Mucosa of descending colon (tissue), 3 donors: ENCODE results near the gene CHAT. TPM values are rescaled to one million over a fixed set of nuclear protein-coding genes. Genes with fewer than 3 reads are reported as not detected.

Source experiments
- ATAC-seq: fragments of 200-7000 bp; cut with Tn5 transposase; one replicate; pipeline ENCODE4 v1.9.1; 2020; ENCODE audit warnings: mild to moderate bottlenecking, moderate library complexity
- DNase-seq, 3 donors: peaks; one replicate each; pipeline ENCODE4 v3.0.0-alpha.2; 2020
- H3K36me3 ChIP-seq: fragments of 200-600 bp; one replicate; pipeline ENCODE4 v1.8.0; 2021; ENCODE audit warnings: low read depth, mild to moderate bottlenecking
- H3K4me1 ChIP-seq: fragments of 200-600 bp; one replicate; pipeline ENCODE4 v1.8.0; 2021; ENCODE audit warnings: low read depth, mild to moderate bottlenecking
- H3K4me3 ChIP-seq: fragments of 200-600 bp; one replicate; pipeline ENCODE4 v1.8.0; 2021; ENCODE audit warnings: mild to moderate bottlenecking
- H3K9me3 ChIP-seq: fragments of 200-600 bp; one replicate; pipeline ENCODE4 v1.8.0; 2021; ENCODE audit warnings: mild to moderate bottlenecking
- CTCF ChIP-seq: fragments of 200-600 bp; IDR thresholded peaks from one replicate; pipeline ENCODE4 v1.8.0; 2022; ENCODE audit warnings: antibody characterized with exemption, mild to moderate bottlenecking
- intact Hi-C, 2 donors: fragments of 100-400 bp; cut with DNase I in 1 of 2; cut with micrococcal nuclease in 1 of 2; formaldehyde crosslinking; loops; one replicate each; pipeline versions ENCODE4 v1.11.0 to v1.11.1; 2022; cut with DNase I, micrococcal nuclease
- total RNA-seq, 3 donors: library from RNA; stranded (reverse); fragmentation: NEBNext Ultra II Directional in 2 of 3; extraction: Animal tissue kit (Norgen Biotek cat#: 25700) in 2 of 3; gene quantifications; one replicate each; pipeline versions ENCODE4 v1.2.1 to v1.2.4, GENCODE V29; 2021 to 2023
- donor health status: DM: no; HTN: no; CAD: no; lungs with moderate emphysema.
- donor health status: DM: no; HTN: no; CAD: no.
- donor health status: DM: no; HTN: yes; CAD: no.

The CHAT gene
- total RNA-seq, 3 donors from 2014 or later, result 0.61 to 1.6 (median 0.84) TPM

- no peaks in the 10 kb centered on the region for H3K9me3 ChIP-seq
- no peak for DNase-seq
- no peak for TF ChIP-seq CTCF
- no peaks in the 10 kb centered on the region for H3K4me1 ChIP-seq
- no peaks in the 10 kb centered on the region for H3K36me3 ChIP-seq
- no peak overlapping the region for H3K4me3 ChIP-seq
- intact Hi-C loops, result no loop called here
- ATAC-seq, result no peak
Measured at GRCh38 chr10:49621561-49621960, 7.7 kb downstream of the CHAT start.

DNA sequence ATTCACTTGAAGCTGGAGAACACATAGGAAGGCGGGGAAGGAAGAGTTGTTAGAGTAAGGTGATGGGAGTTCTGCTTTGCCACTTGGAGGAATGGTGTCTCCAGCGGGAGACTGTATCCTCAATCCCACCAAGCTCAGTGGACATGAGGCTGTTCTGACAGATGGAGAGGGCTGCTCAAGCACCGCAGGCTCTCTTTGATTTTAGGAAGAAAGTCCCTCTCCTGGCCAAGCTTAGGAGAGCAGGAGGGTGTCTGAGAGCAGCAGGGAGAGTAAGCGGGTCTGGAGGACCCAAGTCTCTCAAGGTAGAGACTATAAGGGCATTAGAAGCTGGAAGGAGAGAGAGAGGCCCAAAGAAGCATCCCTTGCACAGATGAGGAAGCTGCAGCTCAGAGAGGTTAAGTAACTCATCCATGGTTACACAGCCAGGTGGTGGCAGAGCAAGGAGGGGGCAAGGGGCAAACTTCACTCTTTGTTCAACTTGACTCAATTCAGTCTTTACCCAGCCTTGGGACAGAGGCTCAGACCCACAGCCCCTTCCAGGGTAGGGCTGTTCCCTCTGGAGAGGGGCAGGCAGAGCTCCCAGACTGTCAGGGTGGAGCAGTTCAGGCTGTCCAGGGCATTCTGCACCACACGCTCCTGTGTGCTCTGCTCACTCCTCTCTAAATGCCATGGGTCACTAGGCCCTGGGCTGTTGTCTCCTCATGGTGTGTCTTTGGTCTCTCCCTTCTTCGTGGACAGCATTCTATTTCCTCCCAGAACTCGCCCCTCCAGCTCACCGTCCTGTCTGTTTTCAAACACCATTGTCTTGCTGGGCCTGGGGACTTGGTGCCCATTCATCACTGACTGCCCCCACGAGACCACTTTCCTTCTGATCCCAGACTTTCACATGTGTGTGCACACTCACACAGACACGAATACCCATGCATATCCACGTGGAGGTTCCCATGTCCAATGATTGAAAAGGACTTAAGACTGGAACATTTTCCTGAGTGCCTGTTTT is 8.9 kb downstream of the CHAT start:
- DNase-seq (no peak), ATAC-seq (no peak)
- intact Hi-C loops, result no loop called here
- TF ChIP-seq CTCF, result no peak
- H3K36me3 ChIP-seq, result no peaks in the 10 kb centered on the region
- no peak overlapping the region for H3K4me3 ChIP-seq
- H3K4me1 ChIP-seq, result no peaks in the 10 kb centered on the region
- no peaks in the 10 kb centered on the region for H3K9me3 ChIP-seq

GRCh38 chr10:49624629-49625028 is 10.8 kb downstream of the CHAT start:
- no peaks in the 10 kb centered on the region for H3K36me3 ChIP-seq
- intact Hi-C loops, result no loop called here
- no peak for DNase-seq
- no peaks in the 10 kb centered on the region for H3K4me1 ChIP-seq
- no peak overlapping the region for H3K4me3 ChIP-seq
- no peak for ATAC-seq
- no peak for TF ChIP-seq CTCF
- H3K9me3 ChIP-seq, result no peaks in the 10 kb centered on the region

DNA sequence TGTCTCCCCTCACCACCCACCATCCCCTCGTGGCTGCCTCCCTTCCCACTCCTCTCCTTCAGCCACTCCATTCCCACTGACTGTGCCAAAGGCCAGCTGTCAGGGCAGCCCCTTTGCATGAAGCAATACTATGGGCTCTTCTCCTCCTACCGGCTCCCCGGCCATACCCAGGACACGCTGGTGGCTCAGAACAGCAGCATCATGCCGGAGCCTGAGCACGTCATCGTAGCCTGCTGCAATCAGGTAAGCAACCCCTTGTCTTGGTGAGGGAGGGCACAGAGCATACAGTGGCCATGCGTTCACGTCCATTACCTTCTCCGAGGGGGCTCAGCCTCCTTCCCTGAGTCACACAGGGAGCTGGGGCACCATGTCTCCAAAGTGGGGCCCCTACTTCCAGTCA is 11.6 kb downstream of the CHAT start:
- H3K4me3 ChIP-seq, result no peak overlapping the region
- H3K4me1 ChIP-seq, result no peaks in the 10 kb centered on the region
- ATAC-seq, result no peak
- TF ChIP-seq CTCF, result no peak
- H3K9me3 ChIP-seq, result no peaks in the 10 kb centered on the region
- no peaks in the 10 kb centered on the region for H3K36me3 ChIP-seq
- DNase-seq, result no peak
- intact Hi-C loops, result no loop called here

DNA sequence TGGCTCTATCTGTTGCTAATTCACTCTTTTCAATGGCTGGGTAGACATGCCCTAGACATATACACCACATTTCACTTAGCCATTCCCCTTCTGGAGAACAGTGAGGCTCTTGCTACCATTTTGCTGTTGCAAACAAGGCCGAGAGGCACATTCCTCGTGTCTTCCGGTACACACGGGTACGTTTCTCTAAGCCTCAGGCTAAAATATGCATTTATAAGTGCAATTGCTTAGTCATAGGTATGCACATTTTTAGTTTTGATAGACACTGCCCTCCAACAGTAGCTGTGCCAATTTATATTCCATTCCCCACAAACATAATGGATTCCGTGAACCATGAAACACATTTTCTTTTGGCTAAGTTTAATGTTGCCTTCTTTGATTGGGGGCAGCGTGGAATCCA is 13.2 kb downstream of the CHAT start:
- DNase-seq, result no peak
- ATAC-seq, result no peak
- intact Hi-C loops, result no loop called here
- Histone ChIP-seq H3K36me3 (no peaks in the 10 kb centered on the region), H3K9me3 (no peaks in the 10 kb centered on the region), H3K4me1 (no peaks in the 10 kb centered on the region), H3K4me3 (no peak overlapping the region)
- TF ChIP-seq CTCF, result no peak
